Vagina (tissue), 2 donors: ENCODE results near the gene PARP6. TPM values are rescaled to one million over a fixed set of nuclear protein-coding genes. Genes with fewer than 3 reads are reported as not detected.

ENCODE experiments used
- DNase-seq, 2 donors: peaks; one replicate each; pipeline ENCODE4 v3.0.0-alpha.2; 2017; ENCODE audit errors: extremely low spot score in 2 of 2
- H3K27ac ChIP-seq: fragments of 200-600 bp; sonication (generic); one replicate; pipeline ENCODE4 v1.5.1; 2019
- H3K27me3 ChIP-seq: fragments of 200-600 bp; sonication (generic); one replicate; pipeline ENCODE4 v1.5.1; 2019
- H3K36me3 ChIP-seq, 2 donors: fragments of 200-600 bp; sonication (generic); one replicate each; pipeline ENCODE4 v1.5.1; 2017 to 2019
- H3K4me1 ChIP-seq: fragments of 200-600 bp; sonication (generic); one replicate; pipeline ENCODE4 v1.5.1; 2019
- H3K4me3 ChIP-seq, 2 donors: fragments of 200-600 bp; sonication (generic); 1 replicate in 1 of 2; 2 replicates in 1 of 2; pipeline ENCODE4 v1.5.1; 2016 to 2019
- H3K9me3 ChIP-seq: fragments of 200-600 bp; sonication (generic); one replicate; pipeline ENCODE4 v1.5.1; 2019
- CTCF ChIP-seq, 3 experiments: fragments of 450-650 bp in 2 of 3; fragments of 200-600 bp in 1 of 3; sonication (generic) in 1 of 3; IDR thresholded peaks; one replicate each; pipeline ENCODE4 v1.5.1; 2017 to 2019; ENCODE audit warnings: antibody characterized with exemption in 3 of 3, mild to moderate bottlenecking in 2 of 3, moderate library complexity in 2 of 3
- POLR2A ChIP-seq, 2 donors: fragments of 450-650 bp; IDR thresholded peaks; one replicate each; pipeline ENCODE4 v1.6.1; 2017; ENCODE audit warnings: antibody characterized with exemption in 2 of 2, mild to moderate bottlenecking in 2 of 2, moderate library complexity in 2 of 2
- POLR2AphosphoS5 ChIP-seq, 2 donors: sonication (generic); formaldehyde crosslinking; IDR thresholded peaks; one replicate each; pipeline ENCODE4 v1.9.0; 2017; ENCODE audit warnings: antibody characterized with exemption in 2 of 2, mild to moderate bottlenecking in 2 of 2, low read depth in 1 of 2; ENCODE audit not compliant: insufficient read depth in 1 of 2
- intact Hi-C: fragments of 100-400 bp; cut with DNase I; formaldehyde crosslinking; loops from one replicate; pipeline ENCODE4 v1.15.1; 2023
- total RNA-seq: library from RNA; depleted of rRNA; stranded (reverse); fragments of >200 nt; gene quantifications from one replicate; pipeline ENCODE4 v1.2.3, GENCODE V29; 2016

Gene PARP6
- total RNA-seq, 1 donor from 2014 or later = 62.6 TPM

- intact Hi-C loops = loop anchor here (5.0 kb wide), 2 partner anchors 40 to 145 kb away; partner anchors contain the start of genes HEXA and PARP6
- Histone ChIP-seq H3K4me1 (peaks cover 45% of the 10 kb centered on the region), H3K27ac (peak overlapping the region; percentile 98), H3K9me3 (no peaks in the 10 kb centered on the region), H3K36me3 (no peaks in the 10 kb centered on the region), H3K27me3 (no peaks in the 10 kb centered on the region), H3K4me3 (peak overlapping the region; percentile 89 to 97)
- no peak for DNase-seq
- TF ChIP-seq CTCF (IDR thresholded peaks at IDR 0.05) (no peak), POLR2A (IDR thresholded peaks at IDR 0.05) (no peak), POLR2AphosphoS5 (IDR thresholded peaks at IDR 0.05; ENCODE audit: insufficient read depth in 1 of 2, low read depth in 1 of 2) (peak in 1 of 2 donors; percentile 64)
Observed at GRCh38 chr15:72231833-72232478, 40.4 kb downstream of the PARP6 start.

GRCh38 chr15:72231066-72231832 lies 41.1 kb downstream of the PARP6 start, which contains the start of gene PKM:
Gene PKM (minus strand): TSS chr15:72231190. CDS start chr15:72219097, 12,093 bp downstream.
- no peaks in the 10 kb centered on the region for H3K36me3 ChIP-seq
- peaks cover 47% of the 10 kb centered on the region for H3K4me1 ChIP-seq
- no peaks in the 10 kb centered on the region for H3K27me3 ChIP-seq
- DNase-seq = peak in 1 of 2 donors; percentile 96
- H3K9me3 ChIP-seq = no peaks in the 10 kb centered on the region
- peak within 1 kb of the TSS; percentile 89 to 97 for H3K4me3 ChIP-seq
- peak within 1 kb of the TSS; percentile 98 for H3K27ac ChIP-seq
- intact Hi-C loops = loop anchor here (5.0 kb wide), 2 partner anchors 41 to 146 kb away; partner anchors contain the start of genes HEXA and PARP6
- TF ChIP-seq POLR2A (IDR thresholded peaks at IDR 0.05) (peak in 1 of 2 donors; percentile 95), POLR2AphosphoS5 (IDR thresholded peaks at IDR 0.05; ENCODE audit: insufficient read depth in 1 of 2, low read depth in 1 of 2) (peak; percentile 70 to 84), CTCF (IDR thresholded peaks at IDR 0.05) (peak in 1 of 3 experiments; percentile 20)

- Histone ChIP-seq H3K9me3 (no peaks in the 10 kb centered on the region), H3K4me3 (peak overlapping the region; percentile 89 to 97), H3K27me3 (no peaks in the 10 kb centered on the region), H3K36me3 (no peaks in the 10 kb centered on the region), H3K27ac (peak overlapping the region; percentile 98), H3K4me1 (peaks cover 55% of the 10 kb centered on the region)
- intact Hi-C loops = loop anchor here (5.0 kb wide), 2 partner anchors 42 to 147 kb away; partner anchors contain the start of genes HEXA and PARP6
- peak in 1 of 2 donors; percentile 94 for DNase-seq
- peak in 1 of 2 donors; percentile 76 for TF ChIP-seq POLR2A (IDR thresholded peaks at IDR 0.05)
- TF ChIP-seq CTCF (IDR thresholded peaks at IDR 0.05) = no peak
- peak; percentile 10 to 74 for TF ChIP-seq POLR2AphosphoS5 (IDR thresholded peaks at IDR 0.05; ENCODE audit: insufficient read depth in 1 of 2, low read depth in 1 of 2)
Observed at GRCh38 chr15:72230197-72231065, 41.9 kb downstream of the PARP6 start.

- Histone ChIP-seq H3K27me3 (no peaks in the 10 kb centered on the region), H3K9me3 (no peaks in the 10 kb centered on the region), H3K27ac (peak overlapping the region; percentile 98), H3K36me3 (no peaks in the 10 kb centered on the region), H3K4me3 (peak overlapping the region; percentile 89 to 97), H3K4me1 (peaks cover 61% of the 10 kb centered on the region)
- intact Hi-C loops = loop anchor here (5.0 kb wide), 2 partner anchors 42 to 147 kb away; partner anchors contain the start of genes HEXA and PARP6
- TF ChIP-seq POLR2AphosphoS5 (IDR thresholded peaks at IDR 0.05; ENCODE audit: insufficient read depth in 1 of 2, low read depth in 1 of 2) (no peak), POLR2A (IDR thresholded peaks at IDR 0.05) (no peak), CTCF (IDR thresholded peaks at IDR 0.05) (no peak)
- DNase-seq = no peak
Observed at GRCh38 chr15:72229947-72230196, 42.5 kb downstream of the PARP6 start.
